GM12891 (cell line): ENCODE results near the gene CSRP2.
A peak's percentile ranks its signal among the peaks of the same experiment; 100 is the strongest.

Source experiments
- DNase-seq: peaks from one replicate; pipeline ENCODE4 v3.0.0; 2011; ENCODE audit warnings: low spot score; ENCODE audit not compliant: insufficient read length
- FAIRE-seq: peaks from 2 replicates; lab custom pipeline; 2011; peaks lifted over from hg19 to GRCh38; lab: Jason Lieb, UNC
- PAX5 ChIP-seq: IDR thresholded peaks from 2 replicates; pipeline ENCODE4 v1.6.1; 2011; ENCODE audit warnings: low read length, moderate library complexity, mild to moderate bottlenecking; ENCODE audit not compliant: insufficient read depth, severe bottlenecking
- POLR2A ChIP-seq: IDR thresholded peaks from 2 replicates; pipeline ENCODE4 v1.6.1; 2011; ENCODE audit warnings: low read depth, low read length, control low read depth
- POLR2AphosphoS5 ChIP-seq: IDR thresholded peaks from 2 replicates; pipeline ENCODE4 v1.6.1; 2011; ENCODE audit warnings: low read depth, low read length, control low read depth
- POU2F2 ChIP-seq: IDR thresholded peaks from 2 replicates; pipeline ENCODE4 v1.6.1; 2011; ENCODE audit warnings: low read depth, mild to moderate bottlenecking, control low read depth, low read length, moderate library complexity
- SPI1 ChIP-seq: IDR thresholded peaks from 2 replicates; pipeline ENCODE4 v1.6.1; 2011; ENCODE audit warnings: low read depth, low read length, control low read depth
- TAF1 ChIP-seq: IDR thresholded peaks from 2 replicates; pipeline ENCODE4 v1.6.1; 2011; ENCODE audit warnings: low read depth, low read length, control low read depth

Gene CSRP2

GRCh38 chr12:76866726-76867125 lies 12.1 kb downstream of the CSRP2 start:
- DNase-seq (no peak), FAIRE-seq (no peak)
- TF ChIP-seq SPI1 (no peak), PAX5 (peak; percentile 62)

- DNase-seq (no peak), FAIRE-seq (no peak)
- no peak for TF ChIP-seq POU2F2
- no peak for TF ChIP-seq TAF1
- no peak for TF ChIP-seq POLR2A
- TF ChIP-seq SPI1: no peak
- TF ChIP-seq PAX5: no peak
- no peak for TF ChIP-seq POLR2AphosphoS5
Observed at GRCh38 chr12:76866151-76866567, 12.7 kb downstream of the CSRP2 start.

DNA sequence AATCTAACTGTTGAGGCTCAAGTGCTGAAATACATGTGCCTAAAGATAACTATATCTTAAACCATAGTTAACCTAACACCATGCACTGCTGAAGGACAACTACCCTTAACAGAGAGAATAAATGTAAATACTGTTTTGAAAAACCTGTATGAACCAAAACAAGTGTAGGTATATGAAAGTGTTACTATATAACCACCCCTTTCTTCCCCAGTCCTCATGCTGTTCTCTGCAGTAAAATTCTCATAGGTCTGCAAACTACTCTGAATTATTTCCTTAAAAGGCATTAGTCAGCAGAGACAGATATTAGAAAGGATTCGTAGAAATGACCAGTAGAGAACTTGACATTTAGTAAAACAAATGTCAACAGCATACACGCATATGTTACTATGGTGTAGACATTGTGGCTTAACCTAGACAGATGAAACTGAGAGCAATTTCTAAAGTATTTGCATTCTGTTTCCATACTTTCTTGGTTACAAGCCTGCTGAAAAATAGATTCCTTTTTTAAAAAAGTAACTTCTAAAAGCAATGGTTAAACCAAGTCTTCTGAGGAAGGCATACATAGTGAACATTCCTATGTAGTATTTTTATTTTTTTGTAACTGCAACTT lies 13.9 kb downstream of the CSRP2 start:
- DNase-seq (no peak), FAIRE-seq (peak; percentile 20)
- TF ChIP-seq POLR2A (no peak), TAF1 (no peak), SPI1 (no peak), POU2F2 (no peak), POLR2AphosphoS5 (no peak), PAX5 (no peak)

DNA sequence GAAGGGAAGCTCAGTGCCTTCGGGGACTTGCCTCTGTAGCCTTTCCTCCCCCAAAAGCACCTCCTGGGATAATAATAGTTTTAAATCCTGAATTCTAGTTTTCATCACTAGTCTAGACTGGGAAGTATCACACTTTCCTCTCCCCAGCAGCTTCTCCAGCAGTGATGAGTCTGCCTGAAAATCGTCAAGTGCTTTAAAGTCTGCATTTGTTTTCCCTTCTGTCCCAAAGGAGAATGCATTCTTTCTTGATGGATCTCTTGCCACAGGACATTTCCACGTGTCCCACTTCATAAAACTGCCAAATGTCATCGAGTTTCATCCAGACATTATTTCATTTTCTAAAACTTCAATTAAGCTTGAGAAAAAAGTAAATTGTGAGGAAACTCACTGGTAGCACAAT lies 15.0 kb downstream of the CSRP2 start:
- FAIRE-seq (no peak), DNase-seq (no peak)
- TF ChIP-seq SPI1: no peak
- no peak for TF ChIP-seq PAX5
- no peak for TF ChIP-seq POLR2AphosphoS5
- TF ChIP-seq TAF1: no peak

DNA sequence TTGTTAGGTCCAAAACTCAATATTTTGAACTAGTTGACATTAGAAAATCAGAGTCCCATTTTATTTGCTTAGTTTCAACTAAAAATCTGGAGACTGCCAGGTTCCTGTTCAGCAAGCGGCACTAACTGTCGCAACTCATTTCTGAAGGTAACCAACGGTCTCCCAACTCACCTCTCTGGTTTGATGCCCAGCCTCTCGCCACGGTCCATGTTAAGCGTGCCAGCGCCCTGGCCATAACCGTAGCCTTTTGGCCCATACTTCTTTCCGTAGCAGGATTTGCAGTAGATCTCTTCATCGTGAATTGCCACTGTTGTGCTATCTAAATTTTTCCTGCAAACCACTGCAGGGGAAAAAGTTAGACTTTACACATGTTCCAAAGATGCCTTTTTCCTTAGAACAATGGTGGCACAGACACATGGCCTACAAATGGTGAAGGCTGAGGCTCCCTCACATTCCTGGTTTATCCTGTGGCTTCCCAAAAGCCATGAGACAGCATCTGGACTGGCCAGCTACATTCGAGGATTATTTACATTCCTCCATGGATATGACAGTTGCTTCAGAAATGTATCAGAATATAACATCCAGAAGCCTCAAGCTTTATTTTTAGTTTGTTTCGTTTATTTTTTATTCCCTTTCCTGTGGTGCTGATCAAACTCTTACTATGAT lies 15.7 kb downstream of the CSRP2 start:
- FAIRE-seq (no peak), DNase-seq (no peak)
- TF ChIP-seq POLR2AphosphoS5: no peak
- no peak for TF ChIP-seq PAX5
- TF ChIP-seq POU2F2: no peak
- no peak for TF ChIP-seq SPI1
- no peak for TF ChIP-seq TAF1
- no peak for TF ChIP-seq POLR2A

- DNase-seq (no peak), FAIRE-seq (no peak)
- TF ChIP-seq POU2F2 (no peak), SPI1 (no peak), PAX5 (no peak), POLR2A (no peak), POLR2AphosphoS5 (no peak), TAF1 (no peak)
Observed at GRCh38 chr12:76860256-76860655, 18.6 kb downstream of the CSRP2 start.

GRCh38 chr12:76859611-76860010 lies 19.2 kb downstream of the CSRP2 start:
- FAIRE-seq (peak; percentile 26), DNase-seq (no peak)
- TF ChIP-seq SPI1 (no peak), POLR2AphosphoS5 (no peak), PAX5 (no peak), POLR2A (no peak), POU2F2 (no peak), TAF1 (no peak)

GRCh38 chr12:76856018-76856644 lies 22.7 kb downstream of the CSRP2 start:
- FAIRE-seq (no peak), DNase-seq (no peak)
- no peak for TF ChIP-seq POU2F2
- no peak for TF ChIP-seq TAF1
- TF ChIP-seq PAX5: no peak
- TF ChIP-seq POLR2AphosphoS5: no peak
- no peak for TF ChIP-seq POLR2A
- no peak for TF ChIP-seq SPI1

DNA sequence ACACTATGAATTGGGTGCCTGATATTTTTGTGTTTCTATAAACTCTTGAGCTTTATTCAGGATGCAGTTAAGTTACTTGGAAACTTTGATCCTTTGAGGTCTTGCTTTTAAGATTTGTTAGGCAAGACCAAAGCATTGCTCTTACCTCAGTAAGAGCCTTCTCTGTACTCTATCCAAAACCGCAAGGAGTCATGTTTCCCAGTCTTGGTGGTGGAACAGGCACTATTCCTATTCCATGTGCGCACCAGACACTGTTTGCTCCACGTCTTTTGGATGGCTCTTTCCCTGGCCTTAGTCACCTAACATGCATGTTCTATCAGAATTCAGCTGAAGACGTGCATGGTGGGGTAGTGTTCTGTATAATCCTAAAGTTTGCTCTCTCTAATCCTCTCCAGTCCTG lies 23.5 kb downstream of the CSRP2 start:
- FAIRE-seq: no peak

GRCh38 chr12:76852106-76852505 lies 26.7 kb downstream of the CSRP2 start:
- FAIRE-seq: no peak
- TF ChIP-seq PAX5 (no peak), POLR2AphosphoS5 (no peak), POLR2A (no peak)

More for the DNA sequence above, 23.5 kb downstream of the CSRP2 start:
- TF ChIP-seq PAX5 (no peak), POLR2AphosphoS5 (no peak), POLR2A (no peak), POU2F2 (no peak), SPI1 (no peak), TAF1 (no peak)
- DNase-seq: no peak

DNA sequence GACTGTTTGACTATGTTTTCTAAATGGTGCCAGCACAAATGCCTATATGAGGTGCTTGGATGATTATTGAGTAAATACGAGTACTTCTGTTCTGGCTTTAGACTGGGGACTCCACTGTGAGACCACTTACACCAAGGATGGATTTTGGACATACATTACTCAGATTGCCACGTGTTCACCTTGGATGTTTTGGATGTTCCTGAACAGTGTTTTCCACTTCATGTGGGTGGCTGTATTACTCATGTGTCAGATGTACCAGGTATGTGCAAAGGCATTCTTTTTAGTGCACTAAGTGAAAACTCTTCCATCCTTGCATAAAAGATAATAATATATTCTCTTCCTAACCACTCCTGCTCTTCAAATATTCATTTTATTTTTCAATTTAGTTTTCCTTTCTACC lies 30.7 kb downstream of the CSRP2 start:
- DNase-seq (no peak), FAIRE-seq (no peak)
- TF ChIP-seq PAX5: no peak
- no peak for TF ChIP-seq POLR2AphosphoS5
- no peak for TF ChIP-seq POLR2A
- TF ChIP-seq SPI1: no peak
- no peak for TF ChIP-seq POU2F2
- no peak for TF ChIP-seq TAF1

More at GRCh38 chr12:76852106-76852505, 26.7 kb downstream of the CSRP2 start:
- DNase-seq: no peak
